SKM-1 (cell line): ENCODE data around the gene RETN.

Experiments
- DNase-seq: peaks from one replicate; lab custom pipeline; 2025; ENCODE audit not compliant: unreplicated experiment; lab: John Stamatoyannopoulos, UW

Gene RETN

DNA sequence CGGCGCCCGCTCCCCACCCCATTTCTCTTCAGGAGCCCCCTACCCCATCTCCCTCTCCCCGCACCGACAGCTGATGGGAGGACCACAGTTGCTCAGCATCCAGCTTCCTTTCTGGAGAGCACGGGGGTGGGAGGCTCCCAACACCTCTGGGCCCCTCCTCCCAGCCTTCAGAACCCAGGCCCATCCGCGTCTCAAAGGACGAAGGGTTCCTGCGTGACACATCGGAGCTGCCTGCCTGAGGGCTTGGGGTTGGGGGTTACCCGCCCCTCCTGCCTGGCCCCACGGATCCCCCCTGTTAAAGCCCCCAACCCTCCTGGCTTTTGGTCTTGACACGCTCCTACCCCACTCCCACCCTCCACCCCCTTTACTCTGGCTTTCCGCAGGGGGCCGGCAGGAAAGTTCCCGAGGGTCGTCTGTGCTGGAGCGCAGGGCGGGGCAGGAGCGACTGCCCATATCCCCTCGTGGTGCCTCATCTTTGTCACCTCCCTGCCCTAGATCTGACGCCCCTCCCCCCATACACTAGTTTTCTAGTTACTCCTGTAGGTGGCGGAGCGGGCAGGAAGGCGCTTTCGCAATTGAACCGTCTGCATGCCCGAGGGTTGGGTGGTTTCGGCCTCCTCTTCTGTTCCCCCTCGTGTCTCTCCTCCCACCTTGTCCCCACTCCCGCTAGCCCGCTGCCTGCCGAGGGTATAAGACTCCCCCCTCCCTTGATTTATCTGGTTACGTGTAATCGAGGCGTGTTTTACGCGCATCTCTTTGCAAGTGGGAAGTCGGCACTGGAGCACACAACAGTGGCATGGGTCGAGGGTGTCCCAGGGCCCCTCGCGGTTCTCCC lies 12.7 kb downstream of the RETN start:
- peak; percentile 97 for DNase-seq

DNA sequence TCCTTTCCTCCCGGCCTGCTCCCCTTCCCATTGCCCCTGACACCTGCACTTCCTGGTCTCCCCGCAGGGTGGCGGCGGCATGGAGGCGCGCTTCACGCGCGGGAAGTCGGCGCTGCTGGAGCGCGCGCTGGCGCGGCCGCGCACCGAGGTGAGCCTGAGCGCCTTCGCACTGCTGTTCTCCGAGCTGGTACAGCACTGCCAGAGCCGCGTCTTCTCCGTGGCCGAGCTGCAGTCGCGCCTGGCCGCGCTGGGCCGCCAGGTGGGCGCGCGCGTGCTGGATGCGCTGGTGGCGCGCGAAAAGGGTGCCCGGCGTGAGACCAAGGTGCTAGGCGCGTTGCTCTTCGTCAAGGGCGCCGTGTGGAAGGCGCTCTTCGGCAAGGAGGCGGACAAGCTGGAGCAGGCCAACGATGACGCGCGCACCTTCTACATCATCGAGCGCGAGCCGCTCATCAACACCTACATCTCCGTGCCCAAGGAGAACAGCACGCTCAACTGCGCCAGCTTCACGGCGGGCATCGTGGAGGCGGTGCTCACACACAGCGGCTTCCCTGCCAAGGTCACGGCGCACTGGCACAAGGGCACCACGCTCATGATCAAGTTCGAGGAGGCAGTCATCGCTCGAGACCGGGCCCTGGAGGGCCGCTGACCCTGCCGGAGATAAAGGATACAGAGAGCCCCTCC lies 13.5 kb downstream of the RETN start:
- DNase-seq, result no peak

DNA sequence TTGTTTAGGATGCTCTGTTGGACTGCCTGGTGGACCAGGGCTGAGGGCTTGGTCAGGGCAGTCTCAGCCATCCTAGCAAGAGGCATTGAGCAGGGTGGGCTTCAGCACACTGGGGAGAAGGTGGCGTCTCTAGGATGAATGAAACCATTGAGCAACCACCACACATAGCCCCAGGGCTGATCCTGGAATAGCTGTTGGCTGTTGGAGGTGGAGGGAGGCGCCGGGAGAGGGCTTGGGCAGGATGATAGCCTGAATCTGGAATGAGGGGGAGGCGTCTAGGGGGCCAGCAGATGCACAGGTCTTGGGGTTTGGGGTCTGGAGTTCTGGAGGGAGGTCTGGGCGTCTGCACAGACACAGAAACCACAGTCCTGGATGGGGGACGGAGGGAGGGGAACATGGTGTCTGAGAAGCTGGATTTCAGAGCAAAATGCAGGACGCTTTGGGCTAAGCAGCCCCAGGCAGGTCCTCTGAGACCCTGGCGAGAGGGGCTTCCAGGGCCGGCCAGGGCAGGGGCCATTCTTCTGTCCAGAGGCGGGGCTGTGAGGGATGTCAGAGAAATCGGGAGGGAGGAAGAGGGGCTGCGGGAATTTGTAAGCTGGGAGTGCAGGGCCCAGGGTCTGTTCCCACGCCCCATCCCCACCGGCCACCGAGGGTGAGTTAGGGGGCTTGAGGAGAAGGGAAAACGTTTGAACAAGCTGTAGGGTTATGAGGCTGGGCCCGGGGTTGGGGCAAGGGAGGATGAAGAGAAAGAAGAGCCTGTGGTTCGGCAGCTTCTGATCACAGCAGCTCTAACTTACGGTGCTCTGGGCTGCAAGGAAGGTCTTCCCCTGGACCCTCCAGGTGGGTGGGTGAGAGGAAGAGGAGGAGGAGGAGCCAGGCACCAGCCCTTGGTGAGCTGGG lies 16.9 kb downstream of the RETN start:
- no peak for DNase-seq

DNA sequence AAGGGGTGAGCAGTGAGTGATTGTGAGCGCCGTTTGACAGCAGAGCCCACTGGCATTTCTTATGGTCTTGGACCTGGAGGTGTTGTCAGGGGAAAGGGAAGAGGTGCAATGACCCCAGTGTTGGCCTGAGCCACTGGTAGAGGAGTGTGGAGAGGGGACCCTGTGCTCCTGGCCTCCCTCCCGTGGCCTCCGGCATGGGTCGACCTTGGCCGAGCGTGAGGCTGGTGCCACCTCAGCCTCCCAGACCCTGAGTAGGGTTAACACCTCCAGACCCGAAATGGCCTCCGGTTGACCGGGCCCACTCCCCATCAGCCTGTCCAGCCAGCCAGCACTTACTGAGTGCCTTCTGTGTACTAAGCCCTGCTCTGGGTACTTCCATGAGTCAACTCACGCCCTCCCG lies 18.3 kb downstream of the RETN start:
- no peak for DNase-seq

DNA sequence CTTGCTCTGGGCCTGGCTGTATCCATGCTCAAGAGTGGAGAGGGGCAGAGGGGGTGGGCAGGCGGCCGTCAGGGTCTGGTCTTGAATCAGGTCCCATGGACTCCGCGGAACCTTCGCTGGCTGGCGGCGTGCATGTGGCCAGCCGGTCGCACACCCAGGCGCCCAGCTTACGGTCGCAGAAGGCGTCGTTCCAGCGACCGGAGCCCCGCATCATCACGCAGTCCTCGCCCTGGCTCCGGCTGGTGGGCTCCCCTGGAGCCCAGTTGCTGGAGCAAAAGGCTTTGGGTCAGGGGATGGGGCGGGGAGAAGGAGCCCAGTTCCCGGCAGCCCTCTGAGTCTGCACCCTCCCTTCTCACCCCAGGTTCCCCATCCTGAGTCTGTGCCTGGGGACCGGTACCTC lies 20.3 kb downstream of the RETN start:
- DNase-seq, result no peak

DNA sequence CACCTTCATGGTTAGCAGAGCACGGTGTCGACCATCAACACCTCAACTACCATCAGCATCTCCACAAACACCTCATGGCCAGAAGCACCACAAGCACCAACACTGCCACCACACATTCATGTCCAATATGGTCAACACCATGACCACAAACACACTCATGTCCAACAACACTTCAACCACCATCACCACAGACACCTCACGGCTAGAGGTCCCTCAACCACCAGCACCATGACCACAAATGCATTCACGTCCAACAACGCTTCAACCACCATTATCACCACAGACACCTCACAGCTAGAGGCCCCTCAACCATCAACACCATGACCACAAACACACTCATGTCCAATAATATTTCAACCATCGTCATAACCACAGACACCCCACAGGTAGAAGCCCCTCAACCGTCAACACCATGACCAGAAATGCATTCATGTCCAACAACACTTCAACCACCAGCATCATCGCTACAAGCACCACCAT lies 22.0 kb downstream of the RETN start:
- DNase-seq, result no peak

DNA sequence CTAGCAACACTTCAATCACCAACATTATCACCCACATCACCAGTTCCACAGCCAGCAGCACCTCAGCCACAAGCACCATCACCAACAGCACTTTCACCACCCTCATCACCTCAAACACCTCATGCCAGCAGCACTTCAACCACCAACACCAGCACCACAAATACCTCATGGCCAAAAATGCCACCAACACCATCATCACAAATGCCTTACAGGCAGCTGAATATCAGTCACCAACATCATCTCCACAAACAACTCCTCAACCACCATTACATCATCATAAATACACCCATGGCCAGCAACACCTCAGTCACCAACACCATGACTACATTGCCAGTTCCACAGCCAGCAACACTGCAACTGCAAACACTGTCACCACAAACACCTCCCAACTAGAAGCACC lies 22.6 kb downstream of the RETN start:
- no peak for DNase-seq

DNA sequence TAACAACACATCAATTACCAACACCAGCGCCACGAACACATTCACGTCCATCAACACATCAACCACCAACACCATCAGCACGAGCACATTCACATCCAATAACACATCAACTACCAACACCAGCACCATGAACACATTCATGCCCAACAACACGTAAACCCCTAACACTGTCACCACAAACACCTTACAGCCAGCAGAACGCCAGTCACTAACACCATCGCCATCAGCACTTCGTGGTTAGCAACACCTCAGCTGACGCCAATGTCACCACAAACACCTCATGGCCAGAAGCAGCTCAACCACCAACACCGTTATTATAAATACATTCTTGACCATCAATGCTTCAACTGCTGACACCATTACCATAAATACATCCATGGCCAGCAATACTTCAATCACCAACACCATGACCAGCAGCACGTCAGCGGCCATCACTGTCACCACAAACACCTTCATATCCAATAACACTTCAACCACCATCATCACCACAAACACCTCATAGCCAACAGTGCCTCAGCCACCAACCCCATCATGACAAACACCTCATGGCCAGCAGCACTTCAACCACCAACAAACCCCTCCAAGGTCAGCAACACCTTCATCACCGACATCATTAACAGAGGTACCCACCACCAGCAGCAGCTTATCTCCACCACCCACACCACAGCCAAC lies 23.7 kb downstream of the RETN start:
- no peak for DNase-seq

DNA sequence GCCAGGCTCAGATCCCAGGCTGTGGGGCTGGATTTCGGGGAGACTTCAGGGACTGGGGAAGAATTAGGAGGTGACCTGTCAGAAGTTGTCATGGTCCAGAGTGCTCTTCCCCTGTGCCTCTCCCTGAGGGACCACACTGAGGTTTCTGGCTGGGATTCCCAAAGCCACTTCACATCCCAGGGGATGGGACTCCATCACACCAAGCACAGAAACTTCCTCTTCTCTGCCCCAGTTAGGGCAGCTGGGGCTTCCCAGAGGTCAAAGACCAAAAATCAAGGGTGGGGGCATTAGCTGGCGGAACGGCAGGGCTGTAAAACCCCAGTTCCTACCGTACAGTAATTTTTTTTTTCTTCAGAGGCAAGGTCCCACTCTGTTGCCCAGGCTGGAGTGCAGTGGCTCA lies 25.6 kb downstream of the RETN start:
- no peak for DNase-seq

DNA sequence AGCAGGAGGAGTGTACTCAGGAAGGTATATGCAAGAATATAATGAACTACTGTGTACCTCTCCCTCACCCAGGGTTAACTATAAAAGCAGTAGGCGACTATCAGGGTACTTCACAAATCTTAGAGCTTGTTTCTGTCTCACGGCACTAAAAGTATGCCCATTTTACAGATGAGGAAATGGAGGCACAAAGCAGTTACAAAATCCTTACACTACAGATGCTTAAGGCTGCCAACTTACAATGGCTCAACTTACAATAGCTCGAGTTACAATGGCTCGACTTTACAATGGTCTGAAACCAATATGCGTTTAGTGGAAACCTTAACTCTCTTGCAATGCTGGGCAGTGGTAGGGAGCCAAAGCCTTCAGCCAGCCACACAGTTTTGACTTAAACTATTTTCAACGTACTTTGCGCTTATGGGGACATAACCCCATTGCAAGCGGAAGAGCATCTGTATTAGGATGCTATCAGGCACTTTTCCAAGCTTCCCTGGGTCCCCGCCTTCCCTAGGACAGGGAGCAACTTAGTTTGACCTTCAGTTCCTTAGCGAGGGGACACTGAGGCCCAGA lies 29.0 kb downstream of the RETN start:
- DNase-seq, result no peak

DNA sequence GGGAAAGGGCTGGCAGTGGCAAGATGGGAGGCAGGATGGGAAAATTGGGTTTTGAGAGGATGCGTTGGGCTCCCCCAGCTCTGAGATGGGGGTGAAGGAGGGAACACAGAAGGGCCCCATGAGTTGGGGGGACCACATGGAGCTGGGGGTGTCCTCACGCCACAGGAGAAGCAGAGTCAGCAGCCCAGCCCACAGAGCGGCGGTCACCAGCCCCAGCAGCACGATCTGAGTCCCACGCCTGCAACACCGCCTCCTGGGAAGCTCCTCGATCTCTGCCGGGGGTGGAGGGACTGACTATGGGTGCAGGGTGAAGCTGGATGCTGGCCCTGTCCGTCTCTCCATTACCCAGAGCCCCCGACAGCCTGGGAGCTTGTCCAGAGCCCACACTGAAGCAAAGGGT lies 29.7 kb downstream of the RETN start:
- no peak for DNase-seq

DNA sequence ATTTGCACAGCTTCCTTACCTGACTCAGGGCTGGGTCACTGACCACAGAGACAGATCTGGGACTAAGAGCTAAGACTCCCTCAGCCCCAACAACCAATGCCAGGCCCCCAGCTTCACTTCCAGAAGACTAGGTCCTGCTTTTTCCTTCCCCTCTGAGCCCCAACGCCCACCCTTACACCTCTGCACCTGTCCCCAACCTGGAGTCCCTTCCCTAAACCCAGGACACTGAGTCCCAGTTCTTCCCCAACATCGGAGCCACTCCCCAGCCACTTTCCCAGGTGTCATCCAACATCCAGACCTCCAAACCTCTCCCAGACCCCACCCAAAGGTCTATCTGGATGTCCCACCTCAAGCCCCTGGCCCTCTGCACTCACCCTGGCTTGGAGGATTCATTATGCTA lies 30.2 kb downstream of the RETN start:
- no peak for DNase-seq

DNA sequence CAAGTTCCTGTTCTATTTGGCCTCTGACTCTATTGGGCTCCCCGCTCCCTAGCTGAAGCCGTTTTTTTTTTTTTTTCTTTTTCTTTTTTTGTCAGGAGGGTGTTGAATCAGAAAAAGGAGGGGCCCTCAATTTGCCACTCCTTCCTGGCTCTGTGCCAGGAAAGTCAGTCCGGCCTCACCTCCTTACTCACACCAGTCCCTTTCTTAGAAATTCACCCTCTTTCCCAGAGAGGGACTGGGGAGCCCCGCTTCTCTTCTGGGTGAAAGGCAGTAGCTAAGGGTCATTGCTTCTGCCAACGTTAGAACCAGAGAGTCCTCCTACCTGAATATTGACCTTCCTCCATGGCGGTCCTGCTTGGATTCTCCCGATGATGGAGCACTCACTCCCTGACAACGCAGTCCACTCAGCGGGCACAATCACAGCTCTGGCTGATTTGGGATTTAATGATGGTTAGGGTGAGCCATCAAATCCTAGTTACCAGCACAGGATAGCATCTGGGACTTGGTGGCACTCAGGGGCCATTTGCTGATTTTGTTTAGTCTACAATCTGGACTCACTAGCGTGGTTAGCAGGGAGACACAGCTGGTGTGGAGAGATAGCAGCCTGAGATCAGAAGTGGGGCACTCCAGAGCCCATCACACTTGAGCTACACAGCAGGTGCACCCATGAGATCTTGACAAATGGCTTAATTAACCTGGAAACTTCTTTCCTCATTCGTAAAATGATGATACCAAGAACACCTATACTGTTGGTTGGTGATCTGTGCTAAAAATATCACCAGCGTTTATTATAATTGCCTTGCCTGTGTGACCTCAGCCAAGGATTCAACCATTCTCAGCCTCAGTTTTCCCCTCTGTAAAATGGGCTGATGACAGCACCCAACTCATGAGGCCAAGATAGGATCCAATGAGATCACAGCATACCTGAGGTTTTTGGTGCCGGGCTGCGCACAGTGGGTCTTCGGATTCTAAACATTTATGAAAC lies 30.9 kb downstream of the RETN start:
- DNase-seq, result no peak

DNA sequence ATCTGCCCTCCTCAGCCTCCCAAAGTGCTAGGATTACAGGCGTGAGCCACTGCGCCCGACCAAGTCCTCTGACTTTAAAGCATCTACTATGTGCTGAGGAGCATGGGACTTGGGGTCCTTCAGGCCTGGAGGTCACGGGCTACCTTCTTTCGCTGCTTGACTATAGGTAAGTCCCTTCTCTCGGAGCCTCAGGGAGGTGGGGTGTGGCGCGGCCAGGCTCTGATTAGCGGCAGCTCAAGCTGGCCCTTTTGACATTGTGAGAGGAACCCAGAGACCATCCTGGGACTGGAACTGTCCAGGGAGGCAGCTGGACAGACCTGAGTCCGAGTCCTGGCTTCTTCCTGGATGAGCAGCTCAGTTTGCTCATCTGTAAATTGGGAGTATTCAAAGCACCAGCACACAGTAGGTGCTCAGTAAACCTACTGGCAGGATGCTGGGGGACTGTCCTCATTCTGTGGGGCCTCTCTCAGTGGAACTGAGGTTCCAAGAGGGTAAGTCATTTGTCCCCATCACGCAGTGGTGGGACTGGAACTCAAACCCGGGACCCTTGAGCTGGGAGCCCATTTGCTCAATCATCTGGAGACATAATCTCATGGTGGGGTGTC lies 32.3 kb downstream of the RETN start:
- no peak for DNase-seq

DNA sequence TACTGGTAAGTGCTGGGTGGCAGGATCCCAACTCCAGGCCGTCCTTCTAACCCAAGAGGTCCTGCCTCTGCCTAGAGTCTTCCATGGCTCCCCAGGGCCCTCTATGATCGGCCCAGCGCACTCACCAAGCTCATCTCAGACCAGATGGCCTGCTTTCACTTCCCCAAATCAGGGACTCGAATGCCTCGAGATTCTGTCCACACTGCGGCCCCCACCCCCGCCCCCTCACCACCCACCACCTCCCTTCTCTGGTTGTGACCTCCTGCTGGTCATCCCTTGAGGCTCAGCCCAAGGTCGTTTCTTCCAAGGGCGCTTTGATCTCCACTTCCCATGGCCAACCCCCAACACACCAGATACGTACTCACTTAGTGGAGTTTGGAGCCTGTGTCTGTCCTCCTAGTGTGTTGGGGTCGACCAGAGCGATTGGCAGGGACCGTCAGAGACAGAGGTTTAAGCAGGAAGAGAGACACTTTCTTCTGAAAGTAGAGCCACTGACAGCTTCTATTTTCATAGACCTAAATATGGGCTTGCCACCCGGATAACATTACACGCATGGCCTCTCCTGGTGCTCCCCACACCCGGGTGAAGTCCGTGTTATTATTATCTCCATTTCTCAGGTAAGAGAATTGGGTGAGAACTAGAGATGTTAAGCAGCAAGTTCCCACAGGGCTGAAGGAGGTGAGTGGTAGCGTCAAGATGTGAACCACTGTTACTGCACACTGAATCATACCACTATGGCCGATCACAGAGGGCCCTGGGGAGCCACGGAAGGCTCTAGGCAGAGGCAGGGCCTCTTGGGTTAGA lies 33.0 kb downstream of the RETN start, which contains the start of gene FCER2:
FCER2 (minus strand) TSS at position 478 of the 804 bp plus-strand sequence. CDS start 2,371 bp downstream, outside the sequence.
- DNase-seq, result no peak

DNA sequence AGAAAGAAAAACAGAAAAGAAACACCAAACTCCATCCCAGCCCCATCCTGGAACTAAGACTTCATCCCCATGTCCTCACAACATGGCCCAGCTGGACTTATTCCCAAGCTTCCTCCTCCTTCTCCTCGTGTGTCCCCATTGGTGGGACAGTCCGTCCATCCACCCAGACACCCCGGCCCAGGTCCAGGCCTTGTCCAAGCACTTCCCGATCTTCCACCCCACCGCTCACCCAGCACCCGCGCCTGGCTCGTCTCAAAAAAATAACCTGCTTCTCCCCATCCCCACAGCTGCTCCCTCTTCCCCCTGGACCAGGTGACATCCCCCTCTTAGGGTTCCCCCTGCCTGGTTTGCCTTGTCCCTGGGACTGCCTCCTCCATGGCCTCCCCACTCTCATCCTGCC lies 34.5 kb downstream of the RETN start:
- DNase-seq, result no peak

DNA sequence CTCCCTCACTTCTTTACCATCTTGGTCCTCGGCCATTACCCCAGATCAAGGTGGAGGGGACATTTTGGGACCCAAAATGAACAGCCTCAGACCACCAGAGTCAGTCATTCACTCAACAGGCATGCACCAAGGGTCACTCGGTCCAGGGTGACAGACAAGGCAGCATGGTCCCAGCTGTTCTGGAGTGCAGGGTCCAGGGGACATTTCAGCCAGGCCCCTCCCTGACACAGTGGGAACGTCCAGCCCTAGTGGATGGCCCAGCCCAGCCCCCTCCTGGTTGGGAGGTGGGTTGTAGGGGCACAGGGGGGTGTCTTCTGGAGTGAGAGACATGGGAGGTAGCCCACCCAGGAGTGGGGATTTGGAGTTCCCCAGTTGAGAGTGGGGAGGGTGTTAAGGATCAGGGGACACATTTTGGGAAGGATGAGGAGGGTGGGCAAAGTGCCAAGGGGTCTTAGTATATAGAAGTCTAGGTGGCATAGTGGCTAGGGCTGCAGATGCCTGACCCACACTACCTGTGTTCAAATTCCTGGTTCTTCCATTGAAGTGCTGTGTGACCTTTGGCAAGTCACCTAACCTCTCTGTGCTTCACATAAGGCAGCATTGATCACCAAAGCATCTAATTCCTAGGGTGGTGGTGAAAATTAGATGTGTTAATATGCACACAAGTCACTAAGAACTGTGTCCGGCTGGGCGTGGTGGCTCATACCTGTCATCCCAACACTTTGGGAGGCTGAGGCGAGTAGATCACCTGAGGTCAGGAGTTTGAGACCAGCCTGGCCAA lies 35.6 kb downstream of the RETN start:
- DNase-seq, result no peak
